Measurements from ENCODE around the gene CCDC192. TPM values are rescaled to one million over a fixed set of nuclear protein-coding genes. Genes with fewer than 3 reads are reported as not detected.

CCDC192 gene
- polyA plus RNA-seq, 3 donors = not detected

DNA sequence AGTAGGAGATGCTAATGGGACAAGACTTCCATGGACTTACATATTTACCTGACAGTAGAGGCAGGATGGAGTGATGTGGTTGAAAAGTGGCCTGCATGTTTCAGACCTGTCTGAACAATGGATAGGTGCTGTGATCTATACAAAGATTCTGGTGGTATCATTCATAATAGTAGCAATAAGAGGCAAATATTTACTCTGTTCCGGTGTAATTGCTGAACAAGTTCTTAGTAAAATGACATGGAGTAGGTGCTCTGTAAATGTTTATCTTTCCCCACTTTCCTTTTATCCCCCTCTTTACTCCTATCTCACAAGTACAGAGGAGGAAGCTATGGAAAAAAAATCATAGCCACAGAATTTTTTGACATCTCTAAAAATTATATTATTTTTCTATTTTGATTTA is 221.4 kb downstream of the CCDC192 start:
- Mint-ChIP-seq H3K4me3 (no peak overlapping the region), H3K36me3 (no peaks in the 10 kb centered on the region), H3K9me3 (peaks cover 0 to 6% (median 2%) of the 10 kb centered on the region in 7 donors), H3K27me3 (ENCODE audit: low read depth in 3 of 3) (no peaks in the 10 kb centered on the region), H3K27ac (no peak overlapping the region), H3K4me1 (peaks cover 8% of the 10 kb centered on the region)
- no peak overlapping the region for H3K4me3 ChIP-seq (replicated peaks in 1 of 3; ENCODE audit: low read depth in 2 of 3, low read length in 3 of 3)
- no peaks in the 10 kb centered on the region for H4K20me1 ChIP-seq (ENCODE audit: insufficient read depth, low read length)
- no peak overlapping the region for H3K4me2 ChIP-seq (replicated peaks; ENCODE audit: extremely low read depth, low read length, poor library complexity, severe bottlenecking)
- TF ChIP-seq, protein P1, sequence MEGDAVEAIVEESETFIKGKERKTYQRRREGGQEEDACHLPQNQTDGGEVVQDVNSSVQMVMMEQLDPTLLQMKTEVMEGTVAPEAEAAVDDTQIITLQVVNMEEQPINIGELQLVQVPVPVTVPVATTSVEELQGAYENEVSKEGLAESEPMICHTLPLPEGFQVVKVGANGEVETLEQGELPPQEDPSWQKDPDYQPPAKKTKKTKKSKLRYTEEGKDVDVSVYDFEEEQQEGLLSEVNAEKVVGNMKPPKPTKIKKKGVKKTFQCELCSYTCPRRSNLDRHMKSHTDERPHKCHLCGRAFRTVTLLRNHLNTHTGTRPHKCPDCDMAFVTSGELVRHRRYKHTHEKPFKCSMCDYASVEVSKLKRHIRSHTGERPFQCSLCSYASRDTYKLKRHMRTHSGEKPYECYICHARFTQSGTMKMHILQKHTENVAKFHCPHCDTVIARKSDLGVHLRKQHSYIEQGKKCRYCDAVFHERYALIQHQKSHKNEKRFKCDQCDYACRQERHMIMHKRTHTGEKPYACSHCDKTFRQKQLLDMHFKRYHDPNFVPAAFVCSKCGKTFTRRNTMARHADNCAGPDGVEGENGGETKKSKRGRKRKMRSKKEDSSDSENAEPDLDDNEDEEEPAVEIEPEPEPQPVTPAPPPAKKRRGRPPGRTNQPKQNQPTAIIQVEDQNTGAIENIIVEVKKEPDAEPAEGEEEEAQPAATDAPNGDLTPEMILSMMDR (IDR thresholded peaks at IDR 0.05) = no peak
- no peaks in the 10 kb centered on the region for H3K36me3 ChIP-seq (replicated peaks in 1 of 2; ENCODE audit: control insufficient read depth in 1 of 2, insufficient read depth in 2 of 2, low read length in 2 of 2)
- no peak overlapping the region for H2AFZ ChIP-seq (ENCODE audit: insufficient read depth, low read depth, low read length, poor library complexity, severe bottlenecking)
- no peak overlapping the region for H3K27ac ChIP-seq (ENCODE audit: low read depth in 1 of 2, low read length in 2 of 2)
- H3K4me1 ChIP-seq (ENCODE audit: control insufficient read depth in 1 of 2, insufficient read depth in 2 of 2, low read length in 2 of 2) = no peaks in the 10 kb centered on the region
- H3K9me3 ChIP-seq (replicated peaks in 1 of 2; ENCODE audit: control insufficient read depth in 1 of 2, insufficient read depth in 1 of 2, low read length in 2 of 2) = no peaks in the 10 kb centered on the region
- H3K9ac ChIP-seq (ENCODE audit: insufficient read depth, low read length, poor library complexity, severe bottlenecking) = no peak overlapping the region
- intact Hi-C loops (cut with micrococcal nuclease) = no loop called here
- H3K27me3 ChIP-seq (ENCODE audit: control insufficient read depth in 2 of 2, insufficient read depth in 2 of 2, low read length in 2 of 2) = no peaks in the 10 kb centered on the region
- no CpG with 5 or more reads among the region's 1 CpG for WGBS (ENCODE audit: insufficient coverage)
- H3K79me2 ChIP-seq (ENCODE audit: insufficient read depth, low read length) = no peaks in the 10 kb centered on the region
- no peak for DNase-seq

DNA sequence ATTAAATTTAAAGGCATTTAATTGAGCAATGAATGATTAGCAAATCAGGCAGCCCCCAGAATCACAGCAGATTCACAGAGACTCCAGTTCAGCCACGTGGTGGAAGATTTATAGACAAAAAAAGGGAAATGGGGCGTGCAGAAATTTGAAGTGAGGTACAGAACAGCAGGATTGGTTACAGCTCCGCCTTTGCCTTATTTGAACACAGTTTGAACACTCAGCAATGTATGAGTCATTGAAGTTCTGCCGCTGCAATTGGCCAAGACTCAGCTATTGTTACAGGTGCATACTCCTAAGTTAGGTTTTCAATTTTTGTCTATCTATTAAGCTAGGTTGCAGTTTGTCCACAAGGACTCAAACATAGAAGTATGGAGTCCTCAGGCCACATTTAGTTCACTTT is 222.7 kb downstream of the CCDC192 start:
- Histone ChIP-seq H2AFZ (ENCODE audit: insufficient read depth, low read depth, low read length, poor library complexity, severe bottlenecking) (no peak overlapping the region), H3K36me3 (replicated peaks in 1 of 2; ENCODE audit: control insufficient read depth in 1 of 2, insufficient read depth in 2 of 2, low read length in 2 of 2) (no peaks in the 10 kb centered on the region), H3K27me3 (ENCODE audit: control insufficient read depth in 2 of 2, insufficient read depth in 2 of 2, low read length in 2 of 2) (no peaks in the 10 kb centered on the region), H4K20me1 (ENCODE audit: insufficient read depth, low read length) (no peaks in the 10 kb centered on the region), H3K4me1 (ENCODE audit: control insufficient read depth in 1 of 2, insufficient read depth in 2 of 2, low read length in 2 of 2) (no peaks in the 10 kb centered on the region), H3K9me3 (replicated peaks in 1 of 2; ENCODE audit: control insufficient read depth in 1 of 2, insufficient read depth in 1 of 2, low read length in 2 of 2) (no peaks in the 10 kb centered on the region), H3K27ac (ENCODE audit: low read depth in 1 of 2, low read length in 2 of 2) (no peak overlapping the region), H3K9ac (ENCODE audit: insufficient read depth, low read length, poor library complexity, severe bottlenecking) (no peak overlapping the region), H3K4me2 (replicated peaks; ENCODE audit: extremely low read depth, low read length, poor library complexity, severe bottlenecking) (no peak overlapping the region), H3K79me2 (ENCODE audit: insufficient read depth, low read length) (no peaks in the 10 kb centered on the region), H3K4me3 (replicated peaks in 1 of 3; ENCODE audit: low read depth in 2 of 3, low read length in 3 of 3) (no peak overlapping the region)
- Mint-ChIP-seq H3K27me3 (ENCODE audit: low read depth in 3 of 3) (peaks cover 0 to 2% (median 0%) of the 10 kb centered on the region in 3 donors), H3K27ac (no peak overlapping the region), H3K4me1 (peaks cover 8% of the 10 kb centered on the region), H3K36me3 (no peaks in the 10 kb centered on the region), H3K9me3 (peaks cover 0 to 6% (median 2%) of the 10 kb centered on the region in 7 donors), H3K4me3 (no peak overlapping the region)
- no peak for DNase-seq
- TF ChIP-seq, protein P1 (IDR thresholded peaks at IDR 0.05) = no peak
- 10% methylated on average over 4 of the region's 4 CpGs for WGBS (ENCODE audit: insufficient coverage)
- intact Hi-C loops (cut with micrococcal nuclease) = no loop called here
